Peyer's patch (tissue), 4 donors: Measurements from ENCODE around the gene GGA1. TPM values are rescaled to one million over a fixed set of nuclear protein-coding genes. Genes with fewer than 3 reads are reported as not detected.

Source experiments
- DNase-seq, 3 donors: peaks; one replicate each; pipeline ENCODE4 v3.0.0-alpha.2; 2017 to 2019
- H3K27ac ChIP-seq, 4 donors: fragments of 200-600 bp; sonication (generic); one replicate each; pipeline ENCODE4 v1.5.1; 2016 to 2019
- H3K27me3 ChIP-seq, 2 donors: fragments of 200-600 bp; sonication (generic); one replicate each; pipeline ENCODE4 v1.5.1; 2019
- H3K36me3 ChIP-seq, 3 donors: fragments of 200-600 bp; sonication (generic); one replicate each; pipeline ENCODE4 v1.5.1; 2016 to 2019
- H3K4me1 ChIP-seq, 4 donors: fragments of 200-600 bp; sonication (generic); one replicate each; pipeline ENCODE4 v1.5.1; 2016 to 2019
- H3K4me3 ChIP-seq, 4 donors: fragments of 200-600 bp; sonication (generic); 1 replicate in 3 of 4; 2 replicates in 1 of 4; pipeline ENCODE4 v1.5.1; 2016 to 2019; ENCODE audit warnings: mild to moderate bottlenecking in 1 of 4
- H3K9me3 ChIP-seq, 4 donors: fragments of 200-600 bp; sonication (generic); one replicate each; pipeline ENCODE4 v1.5.1; 2016 to 2019; ENCODE audit warnings: mild to moderate bottlenecking in 1 of 4
- CTCF ChIP-seq, 6 experiments: fragments of 450-650 bp in 4 of 6; fragments of 200-600 bp in 2 of 6; sonication (generic) in 1 of 6; IDR thresholded peaks; one replicate each; pipeline ENCODE4 v1.5.1; 2017 to 2019; ENCODE audit warnings: antibody characterized with exemption in 6 of 6, mild to moderate bottlenecking in 3 of 6, moderate library complexity in 1 of 6
- POLR2A ChIP-seq, 2 donors: fragments of 450-650 bp; IDR thresholded peaks; one replicate each; pipeline ENCODE4 v1.5.1; 2017; ENCODE audit warnings: antibody characterized with exemption in 2 of 2, mild to moderate bottlenecking in 2 of 2, moderate library complexity in 2 of 2
- total RNA-seq, 4 donors: library from RNA; depleted of rRNA; stranded (reverse); fragments of >200 nt; gene quantifications; one replicate each; pipeline ENCODE4 v1.1.0, GENCODE V29; 2016

GGA1 gene
- total RNA-seq, 4 donors from 2014 or later: 67.1 to 189 (median 117) TPM

- H3K27me3 ChIP-seq: no peaks in the 10 kb centered on the region
- no peak for TF ChIP-seq POLR2A (IDR thresholded peaks at IDR 0.05)
- TF ChIP-seq CTCF (IDR thresholded peaks at IDR 0.05): peak in 3 of 6 experiments; percentile 5 to 12 (median 7)
- peaks cover 0 to 35% (median 0%) of the 10 kb centered on the region in 3 donors for H3K36me3 ChIP-seq
- H3K27ac ChIP-seq: peak overlapping the region; percentile 74 to 98 (median 88)
- no peaks in the 10 kb centered on the region for H3K9me3 ChIP-seq
- peaks cover 20 to 62% (median 54%) of the 10 kb centered on the region in 4 donors for H3K4me1 ChIP-seq
- peak; percentile 72 to 93 (median 86) for DNase-seq
- H3K4me3 ChIP-seq: peak overlapping the region in 3 of 4 donors; percentile 18 to 24 (median 23)
Observed at GRCh38 chr22:37633625-37634416, 25.2 kb downstream of the GGA1 start.

- Histone ChIP-seq H3K27me3 (no peaks in the 10 kb centered on the region), H3K4me1 (peaks cover 20 to 66% (median 56%) of the 10 kb centered on the region in 4 donors), H3K4me3 (peak overlapping the region in 2 of 4 donors; percentile 23 to 24), H3K36me3 (peaks cover 0 to 28% (median 0%) of the 10 kb centered on the region in 3 donors), H3K9me3 (no peaks in the 10 kb centered on the region), H3K27ac (peak overlapping the region; percentile 74 to 98 (median 88))
- DNase-seq: peak in 1 of 3 donors; percentile 60
- TF ChIP-seq POLR2A (IDR thresholded peaks at IDR 0.05) (no peak), CTCF (IDR thresholded peaks at IDR 0.05) (peak in 4 of 6 experiments; percentile 19 to 52 (median 42))
Observed at GRCh38 chr22:37634417-37634924, 25.8 kb downstream of the GGA1 start.

- TF ChIP-seq CTCF (IDR thresholded peaks at IDR 0.05) (no peak), POLR2A (IDR thresholded peaks at IDR 0.05) (no peak)
- Histone ChIP-seq H3K4me3 (no peak overlapping the region), H3K36me3 (peaks cover 0 to 21% (median 0%) of the 10 kb centered on the region in 3 donors), H3K27ac (peak overlapping the region; percentile 74 to 98 (median 88)), H3K27me3 (no peaks in the 10 kb centered on the region), H3K4me1 (peaks cover 20 to 66% (median 56%) of the 10 kb centered on the region in 4 donors), H3K9me3 (no peaks in the 10 kb centered on the region)
- no peak for DNase-seq
Observed at GRCh38 chr22:37635157-37635556, 26.5 kb downstream of the GGA1 start.

- peak in 1 of 2 donors; percentile 13 for TF ChIP-seq POLR2A (IDR thresholded peaks at IDR 0.05)
- peak in 4 of 6 experiments; percentile 12 to 32 (median 28) for TF ChIP-seq CTCF (IDR thresholded peaks at IDR 0.05)
- H3K27ac ChIP-seq: peak overlapping the region; percentile 87 to 98 (median 94)
- H3K36me3 ChIP-seq: peaks cover 0 to 14% (median 0%) of the 10 kb centered on the region in 3 donors
- peaks cover 20 to 73% (median 61%) of the 10 kb centered on the region in 4 donors for H3K4me1 ChIP-seq
- no peaks in the 10 kb centered on the region for H3K9me3 ChIP-seq
- no peak overlapping the region for H3K4me3 ChIP-seq
- peak in 2 of 3 donors; percentile 68 to 82 for DNase-seq
- no peaks in the 10 kb centered on the region for H3K27me3 ChIP-seq
Observed at GRCh38 chr22:37636186-37636948, 27.7 kb downstream of the GGA1 start.

GRCh38 chr22:37636949-37637273 is 28.3 kb downstream of the GGA1 start:
- DNase-seq: no peak
- H3K4me3 ChIP-seq: no peak overlapping the region
- H3K27ac ChIP-seq: peak overlapping the region; percentile 87 to 98 (median 94)

More at GRCh38 chr22:37636949-37637273, 28.3 kb downstream of the GGA1 start:
- no peak for TF ChIP-seq POLR2A (IDR thresholded peaks at IDR 0.05)
- TF ChIP-seq CTCF (IDR thresholded peaks at IDR 0.05): no peak
- Histone ChIP-seq H3K9me3 (no peaks in the 10 kb centered on the region), H3K4me1 (peaks cover 22 to 75% (median 62%) of the 10 kb centered on the region in 4 donors), H3K36me3 (peaks cover 0 to 9% (median 0%) of the 10 kb centered on the region in 3 donors), H3K27me3 (no peaks in the 10 kb centered on the region)
